Glomerular visceral epithelial cell (primary cell): ENCODE results near the gene SCTR.
A peak's percentile ranks its signal among the peaks of the same experiment; 100 is the strongest.

Experiments used
- DNase-seq: peaks from one replicate; pipeline ENCODE4 v3.0.0-alpha.2; 2016; ENCODE audit errors: extremely low spot score

The SCTR gene

DNA sequence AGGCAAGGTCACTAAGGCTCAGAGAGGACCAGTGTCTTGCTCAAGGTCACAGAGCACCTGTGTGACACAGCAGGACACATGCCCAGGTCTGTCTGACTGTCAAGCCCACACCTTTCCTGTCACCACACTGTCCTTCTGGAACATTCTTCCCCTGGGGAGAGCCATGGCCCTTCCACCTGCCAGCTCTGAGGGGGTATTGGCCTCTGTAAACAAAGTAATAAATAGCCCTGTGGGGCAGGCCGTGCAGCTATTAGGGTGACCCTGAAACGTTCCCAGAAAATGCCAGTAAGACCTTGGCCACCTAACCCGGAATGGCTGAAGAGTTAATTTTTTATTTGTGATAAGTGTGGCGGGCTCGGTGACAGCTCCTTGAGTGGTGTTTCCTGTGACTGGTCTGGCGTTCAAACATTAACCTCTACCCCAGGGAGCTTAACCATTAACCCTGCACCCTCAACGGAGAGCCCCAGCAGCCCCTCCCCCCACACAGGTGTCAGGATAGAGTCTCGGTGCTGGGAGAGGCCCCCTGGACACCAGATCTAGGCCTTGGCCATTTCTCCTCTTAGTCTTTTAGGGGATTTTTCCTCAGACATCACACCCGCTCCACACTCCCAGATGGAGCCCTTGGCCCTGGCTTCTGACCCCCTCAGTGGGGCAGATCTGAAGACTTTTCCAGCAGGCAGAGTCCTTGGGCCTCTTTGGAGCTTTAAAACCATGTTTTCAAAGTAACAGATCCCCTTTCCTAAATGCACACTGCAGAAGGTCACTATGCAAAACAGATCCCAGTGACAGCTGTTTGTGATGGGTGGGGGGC lies 36.6 kb downstream of the SCTR start:
- peak; percentile 92 for DNase-seq

DNA sequence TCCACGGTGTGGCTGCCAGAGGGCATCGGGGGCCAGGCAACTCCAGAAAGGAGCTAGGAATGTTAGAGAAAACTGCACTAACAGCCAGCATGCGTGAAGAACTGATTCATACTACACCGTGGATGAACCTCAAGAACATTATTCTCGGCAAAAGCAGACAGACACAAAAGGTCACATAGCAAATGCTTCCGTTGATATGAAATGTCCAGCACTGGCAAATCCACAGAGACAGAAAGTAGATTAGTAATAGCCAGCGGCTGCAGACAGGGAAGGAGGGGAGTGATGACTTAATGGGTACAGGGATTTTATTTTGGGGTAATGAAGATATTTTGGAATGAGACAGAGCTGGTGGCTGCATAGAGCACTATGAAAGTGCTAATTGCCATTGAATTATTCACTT lies 37.4 kb downstream of the SCTR start:
- DNase-seq, result peak; percentile 84

GRCh38 chr2:119486196-119486827 lies 38.0 kb downstream of the SCTR start:
- no peak for DNase-seq

DNA sequence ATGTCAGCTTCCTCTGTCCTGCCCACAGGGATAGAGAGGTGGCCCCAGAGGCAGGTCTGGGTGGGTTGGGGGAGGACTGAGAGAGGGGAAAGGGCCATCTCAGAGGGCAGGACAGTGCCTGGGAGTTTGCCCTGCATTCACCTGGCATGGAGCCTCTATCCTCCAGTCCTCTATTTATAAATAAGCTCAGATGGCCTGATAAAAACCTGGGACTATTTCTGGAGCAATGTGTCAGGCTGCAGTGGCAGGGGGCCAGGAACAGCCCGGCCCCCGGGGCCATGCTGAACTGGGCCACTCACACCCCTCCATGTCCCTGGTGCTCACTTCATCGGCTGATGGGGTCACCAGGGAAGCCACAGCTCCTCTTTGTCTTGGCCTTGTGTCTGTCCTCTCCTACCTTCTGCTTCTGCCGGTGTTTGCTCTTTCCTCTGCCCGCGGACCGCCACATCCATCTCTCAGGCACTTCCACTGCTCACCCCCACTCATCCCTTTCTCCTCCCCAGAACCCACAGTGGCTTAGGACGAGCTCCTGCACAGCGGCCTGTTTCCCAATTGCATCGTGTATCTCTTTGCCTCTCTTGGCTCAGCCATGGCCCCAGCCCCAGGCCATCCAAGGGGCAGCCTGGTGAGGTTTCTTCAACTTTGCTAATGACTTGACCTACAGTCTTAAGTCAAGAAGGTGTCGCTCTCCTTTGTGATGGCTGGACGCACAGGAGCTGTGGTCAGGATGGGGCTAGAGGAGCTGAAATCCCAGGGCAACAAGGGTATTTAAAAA lies 38.8 kb downstream of the SCTR start:
- peak; percentile 42 for DNase-seq

DNA sequence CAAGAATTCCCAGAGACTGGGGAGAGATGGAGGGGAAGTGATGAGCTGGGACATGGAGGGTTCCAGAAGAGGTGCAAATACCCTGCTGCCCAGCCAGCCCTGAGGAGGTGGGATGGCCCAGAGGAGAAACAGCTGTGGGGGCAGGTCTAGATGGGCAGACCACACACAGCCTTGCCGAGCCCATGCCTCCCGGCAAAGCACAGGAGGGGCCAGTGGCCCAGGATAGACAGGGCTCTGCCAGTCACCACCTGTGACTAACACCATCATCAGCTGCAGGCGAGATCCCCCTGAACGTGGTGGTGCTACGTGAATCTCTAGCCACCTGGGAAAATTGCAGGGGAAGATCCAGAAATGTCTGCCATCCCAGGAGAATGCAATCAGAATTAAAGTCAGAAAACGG lies 39.4 kb downstream of the SCTR start:
- peak; percentile 76 for DNase-seq

GRCh38 chr2:119483896-119484718 lies 40.2 kb downstream of the SCTR start:
- no peak for DNase-seq

GRCh38 chr2:119483395-119483753 lies 40.9 kb downstream of the SCTR start:
- no peak for DNase-seq

DNA sequence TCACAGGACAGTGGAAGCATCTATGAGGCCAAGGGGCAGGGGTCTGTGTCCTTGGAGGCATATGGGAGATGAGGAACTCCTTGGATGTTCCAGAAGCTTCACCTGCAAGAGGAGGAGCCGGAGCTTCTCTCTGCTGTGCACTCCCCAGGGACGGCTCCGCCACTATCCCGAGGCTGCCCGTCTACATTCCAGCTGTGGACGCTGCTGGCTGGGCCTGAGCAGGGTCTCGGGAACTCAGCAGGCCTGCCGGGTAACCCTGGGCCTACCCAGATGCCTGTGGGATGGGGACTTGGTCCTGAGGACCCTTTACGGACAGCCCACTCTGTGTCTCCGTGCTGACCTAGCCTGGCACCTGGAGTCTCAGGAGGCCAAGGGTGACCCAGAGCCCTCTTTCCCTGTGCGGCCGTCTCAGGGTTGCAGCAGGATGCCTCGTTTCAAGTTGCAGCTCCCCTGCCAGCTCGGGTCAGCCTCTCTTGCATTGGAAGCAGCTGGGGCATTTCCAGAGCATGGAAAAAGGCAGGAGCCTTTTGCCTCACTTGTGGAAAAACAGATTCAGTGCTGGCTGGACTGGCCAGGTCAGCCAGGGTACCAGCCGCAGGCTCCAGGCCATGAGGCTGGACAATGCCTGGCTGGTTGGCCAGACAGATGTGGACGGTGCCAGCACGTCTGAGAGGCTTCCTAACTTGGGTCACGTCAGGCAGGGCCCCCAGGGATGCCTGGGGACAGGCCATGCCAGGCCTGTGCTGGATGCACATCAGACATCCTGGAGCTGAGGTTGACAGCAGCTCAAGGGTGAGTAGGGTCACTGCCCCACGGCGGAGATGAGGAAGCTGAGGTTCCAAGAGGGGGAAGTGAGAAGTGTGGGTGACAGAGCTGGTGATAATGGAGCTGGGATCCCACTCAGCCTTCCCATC lies 41.5 kb downstream of the SCTR start:
- DNase-seq, result no peak

- DNase-seq, result no peak
Observed at GRCh38 chr2:119481501-119482455, 42.5 kb downstream of the SCTR start.

DNA sequence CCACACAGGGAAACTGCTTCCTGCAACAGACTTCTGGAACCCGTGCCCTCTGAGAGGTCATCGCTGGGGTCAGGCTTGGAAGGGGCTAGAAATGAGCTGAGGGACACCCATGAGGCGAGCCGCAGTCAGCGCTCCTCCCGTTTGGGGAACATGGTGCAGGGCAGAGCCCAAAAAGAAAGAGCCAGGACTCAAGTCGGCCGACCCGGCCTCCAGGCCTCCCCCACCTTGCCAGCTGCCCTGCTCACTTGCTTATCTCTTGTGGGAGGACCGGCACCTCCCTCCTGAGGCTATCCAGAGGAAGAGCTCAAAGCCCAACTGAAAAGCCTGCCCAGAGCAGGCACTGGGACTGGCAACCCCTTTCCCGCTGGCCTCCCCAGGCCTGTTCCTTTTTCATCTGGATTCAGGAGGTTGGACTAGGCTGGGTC lies 43.6 kb downstream of the SCTR start:
- DNase-seq, result no peak

GRCh38 chr2:119480184-119480583 lies 44.1 kb downstream of the SCTR start:
- DNase-seq, result no peak

DNA sequence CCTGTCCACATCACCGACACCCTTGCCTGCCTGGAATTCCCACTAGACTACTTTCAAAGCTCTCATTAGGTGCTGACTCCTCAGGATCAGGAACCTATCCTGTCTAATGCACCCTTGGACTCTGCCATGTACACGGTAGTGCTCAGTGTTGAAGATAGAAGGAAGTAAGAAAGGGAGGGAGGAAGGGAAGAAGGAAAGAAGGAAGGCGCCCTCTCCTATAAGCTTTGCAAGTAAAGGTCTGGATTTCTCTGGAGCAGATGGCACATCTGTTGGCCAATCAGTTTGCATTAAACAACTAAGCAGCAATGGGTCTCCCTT lies 45.3 kb downstream of the SCTR start:
- no peak for DNase-seq

- DNase-seq, result no peak
Observed at GRCh38 chr2:119478188-119478977, 45.9 kb downstream of the SCTR start.

DNA sequence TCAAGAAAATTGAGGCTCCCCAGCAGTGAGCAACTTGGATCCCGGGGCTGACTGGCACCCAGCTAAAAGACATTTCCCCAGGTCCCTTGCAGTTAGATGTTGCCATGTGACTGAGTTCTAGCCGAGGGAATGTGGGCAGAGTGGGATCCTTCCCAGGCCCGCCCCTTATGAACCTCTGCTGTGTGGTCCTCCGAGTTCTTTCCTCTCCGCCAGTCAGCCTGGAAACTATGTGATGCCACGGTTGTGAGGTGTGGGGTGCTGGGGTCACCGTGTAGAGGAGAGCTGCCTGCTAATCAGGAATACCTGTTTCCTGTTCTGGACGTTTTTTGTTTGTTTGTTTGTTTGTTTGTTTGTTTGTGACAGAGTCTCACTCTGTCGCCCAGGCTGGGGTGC lies 47.2 kb downstream of the SCTR start:
- no peak for DNase-seq

- peak; percentile 77 for DNase-seq
Observed at GRCh38 chr2:119476301-119477112, 47.8 kb downstream of the SCTR start.

DNA sequence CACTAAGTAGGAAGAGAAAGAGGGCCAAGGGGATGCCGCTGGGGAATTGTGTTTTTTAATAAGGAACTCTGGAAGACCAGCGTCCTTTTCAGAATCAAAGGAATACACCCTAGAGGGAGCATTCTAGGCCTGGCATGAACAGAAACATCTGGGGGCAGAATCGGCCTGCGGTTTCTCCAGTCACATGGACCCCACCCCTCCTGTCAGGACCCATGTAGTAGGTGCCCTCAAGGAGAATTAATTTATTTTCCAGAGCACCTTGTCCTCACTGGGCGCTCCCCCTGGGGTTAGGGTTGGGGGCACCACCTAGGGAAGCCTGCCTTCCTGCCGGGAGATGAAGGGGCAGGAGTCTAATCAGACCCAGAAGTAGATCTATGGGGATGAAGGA lies 48.4 kb downstream of the SCTR start:
- no peak for DNase-seq

- no peak for DNase-seq
Observed at GRCh38 chr2:119475225-119475856, 48.9 kb downstream of the SCTR start.
